ENCODE results near the gene NDRG3. TPM values are rescaled to one million over a fixed set of nuclear protein-coding genes. Genes with fewer than 3 reads are reported as not detected.

NDRG3 gene
- total and polyA plus RNA-seq, 2 of the 8 experiments (the other 6 are each of a cell fraction or from before 2014, with no cell fraction given): 25.7 to 32.3 TPM

GRCh38 chr20:36614781-36615557 is 130.9 kb downstream of the NDRG3 start:
- Histone ChIP-seq H3K27me3 (replicated peaks in 1 of 4; ENCODE audit: control insufficient read depth in 3 of 4, extremely low read depth in 1 of 4, insufficient read depth in 3 of 4, low read length in 3 of 4) (no peaks in the 10 kb centered on the region), H2BK15ac (ENCODE audit: low read length) (no peak overlapping the region), H2BK20ac (ENCODE audit: low read length) (no peak overlapping the region), H2AFZ (ENCODE audit: low read length) (no peak overlapping the region), H3K56ac (replicated peaks; ENCODE audit: insufficient read length, low read depth, low read length) (no peak overlapping the region), H3K79me2 (ENCODE audit: control insufficient read depth in 1 of 2, insufficient read depth in 2 of 2, low read length in 2 of 2) (no peaks in the 10 kb centered on the region), H3K4me1 (replicated peaks in 1 of 4; ENCODE audit: control insufficient read depth in 3 of 4, insufficient read depth in 4 of 4, low read length in 3 of 4) (no peaks in the 10 kb centered on the region), H3K9me3 (ENCODE audit: insufficient read depth in 2 of 2, low read depth in 1 of 2, low read length in 1 of 2) (no peaks in the 10 kb centered on the region), H3K4ac (replicated peaks; ENCODE audit: insufficient read length, low read depth, low read length) (no peak overlapping the region), H3K9ac (replicated peaks in 1 of 4; ENCODE audit: extremely low read depth in 1 of 4, low read depth in 3 of 4, low read length in 3 of 4) (no peak overlapping the region), H3K14ac (ENCODE audit: insufficient read length) (no peak overlapping the region), H4K5ac (ENCODE audit: insufficient read length, low read depth, low read length) (no peak overlapping the region), H2BK5ac (ENCODE audit: low read depth, low read length) (peak overlapping the region; percentile 16; the same call in 1 of the 2 replicates), H2BK120ac (replicated peaks; ENCODE audit: low read depth, low read length) (no peak overlapping the region), H3K23ac (ENCODE audit: insufficient read length) (no peak overlapping the region), H4K91ac (replicated peaks; ENCODE audit: insufficient read length, low read length) (no peak overlapping the region), H2BK12ac (ENCODE audit: low read depth, low read length) (no peak overlapping the region), H3K79me1 (ENCODE audit: low read depth, low read length) (no peaks in the 10 kb centered on the region), H4K20me1 (replicated peaks in 1 of 2; ENCODE audit: control insufficient read depth in 1 of 2, insufficient read depth in 2 of 2, low read length in 2 of 2) (peaks cover 0 to 4% of the 10 kb centered on the region in 2 experiments), H3K4me2 (ENCODE audit: insufficient read depth in 1 of 2, low read depth in 2 of 2, low read length in 2 of 2) (no peak overlapping the region), H3K23me2 (ENCODE audit: low read depth, low read length) (no peaks in the 10 kb centered on the region), H3K36me3 (ENCODE audit: control insufficient read depth in 2 of 4, insufficient read depth in 4 of 4, low read length in 3 of 4) (peaks cover 7 to 27% (median 24%) of the 10 kb centered on the region in 4 experiments), H3K4me3 (ENCODE audit: extremely low read depth in 1 of 4, insufficient read depth in 2 of 4, low read depth in 3 of 4, low read length in 4 of 4) (no peak overlapping the region), H3K27ac (ENCODE audit: low read depth, low read length) (no peak overlapping the region), H2AK5ac (ENCODE audit: low read depth, low read length) (no peak overlapping the region), H3K18ac (ENCODE audit: extremely low read depth, low read length) (no peak overlapping the region), H4K8ac (ENCODE audit: extremely low read depth, insufficient read depth, low read length) (no peak overlapping the region)
- TF ChIP-seq EP300 (IDR thresholded peaks at IDR 0.05; ENCODE audit: borderline replicate concordance in 1 of 2, low read depth in 2 of 2, low read length in 2 of 2): no peak
- no peak for TF ChIP-seq MAFK (IDR thresholded peaks at IDR 0.05; ENCODE audit: low read depth, low read length)
- TF ChIP-seq SRF (IDR thresholded peaks at IDR 0.05; ENCODE audit: low read depth, low read length): no peak
- TF ChIP-seq CHD2 (IDR thresholded peaks at IDR 0.05; ENCODE audit: low read length): no peak
- WGBS, 2 experiments (ENCODE audit: extremely low coverage in 1 of 2, insufficient coverage in 1 of 2, insufficient read length in 1 of 2, insufficient replicate concordance in 2 of 2, low coverage in 1 of 2, low lambda C conversion rate in 2 of 2, missing lambda C conversion rate in 1 of 2): 93% methylated on average over 14 of the region's 14 CpGs; no CpG with 5 or more reads in 1 of the 2 experiments
- ChIA-PET CTCF (ENCODE audit: partially characterized antibody) (interaction anchor here (0.6 to 6.9 kb wide), 9 partner anchors 9 to 268 kb away, joined by 3 to 92 read pairs (median 5); partner anchors contain the start of gene RAB5IF), POLR2A (ENCODE audit: partially characterized antibody) (interaction anchor here (1.0 to 2.2 kb wide), 4 partner anchors 9 to 62 kb away, joined by 3 to 10 read pairs (median 4); partner anchors contain the start of gene RAB5IF)
- FAIRE-seq (no peak), DNase-seq (ENCODE audit: low read depth in 1 of 2, low spot score in 2 of 2) (no peak)

All from H1 (cell line).